H9 (cell line): Measurements from ENCODE around the gene RFX4. TPM values are rescaled to one million over a fixed set of nuclear protein-coding genes. Genes with fewer than 3 reads are reported as not detected.
A peak's percentile ranks its signal among the peaks of the same experiment; 100 is the strongest.

Source experiments
- DNase-seq: peaks from one replicate; pipeline ENCODE4 v3.0.0-alpha.2; 2017
- H2AFZ ChIP-seq: one replicate; pipeline ENCODE4 v1.6.1; 2013; ENCODE audit warnings: mild to moderate bottlenecking, low read length, control low read depth, moderate library complexity
- H2AK5ac ChIP-seq: 2 replicates; pipeline ENCODE4 v1.6.1; 2013; ENCODE audit warnings: low read length, control low read depth, mixed read lengths; ENCODE audit not compliant: insufficient read length
- H2BK120ac ChIP-seq: one replicate; pipeline ENCODE4 v1.6.1; 2013; ENCODE audit warnings: low read depth, mild to moderate bottlenecking, low read length, control low read depth, inconsistent platforms; ENCODE audit not compliant: poor library complexity, severe bottlenecking
- H2BK12ac ChIP-seq: 2 replicates; pipeline ENCODE4 v1.6.1; 2013; ENCODE audit warnings: low read length, control low read depth, mixed read lengths, low read depth; ENCODE audit not compliant: insufficient read length
- H2BK15ac ChIP-seq: 2 replicates; pipeline ENCODE4 v1.6.1; 2013; ENCODE audit warnings: low read depth, low read length, control low read depth
- H2BK20ac ChIP-seq: one replicate; pipeline ENCODE4 v1.6.1; 2013; ENCODE audit warnings: low read depth, mild to moderate bottlenecking, low read length, control low read depth, inconsistent platforms; ENCODE audit not compliant: poor library complexity, severe bottlenecking
- H2BK5ac ChIP-seq: 2 replicates; pipeline ENCODE4 v1.6.1; 2013; ENCODE audit warnings: low read length, control low read depth, mixed read lengths; ENCODE audit not compliant: insufficient read length
- H3K14ac ChIP-seq: 2 replicates; pipeline ENCODE4 v1.6.1; 2013; ENCODE audit warnings: low read length, control low read depth; ENCODE audit not compliant: insufficient read depth
- H3K18ac ChIP-seq: 2 replicates; pipeline ENCODE4 v1.6.1; 2013; ENCODE audit warnings: low read depth, mild to moderate bottlenecking, mixed read lengths, low read length, control low read depth; ENCODE audit not compliant: insufficient read length
- H3K23ac ChIP-seq: 2 replicates; pipeline ENCODE4 v1.6.1; 2013; ENCODE audit warnings: low read length, control low read depth, mixed read lengths, low read depth; ENCODE audit not compliant: insufficient read length
- H3K23me2 ChIP-seq: 2 replicates; pipeline ENCODE4 v1.6.1; 2013; ENCODE audit warnings: low read depth, mild to moderate bottlenecking, mixed read lengths, low read length, control low read depth; ENCODE audit not compliant: insufficient read length, poor library complexity, severe bottlenecking
- H3K27ac ChIP-seq: 2 replicates; pipeline ENCODE4 v1.5.1; 2013; ENCODE audit warnings: low read length, control low read depth, mixed read lengths, low read depth; ENCODE audit not compliant: insufficient read length
- H3K27me3 ChIP-seq: 2 replicates; pipeline ENCODE4 v1.6.1; 2013; ENCODE audit warnings: low read length, control low read depth, inconsistent platforms; ENCODE audit not compliant: insufficient read depth
- H3K4ac ChIP-seq: 2 replicates; pipeline ENCODE4 v1.6.1; 2013; ENCODE audit warnings: low read depth, mild to moderate bottlenecking, control low read depth, inconsistent platforms, low read length, moderate library complexity
- H3K4me1 ChIP-seq: 2 replicates; pipeline ENCODE4 v1.6.1; 2013; ENCODE audit warnings: low read length, control low read depth, inconsistent platforms; ENCODE audit not compliant: insufficient read depth
- H3K4me2 ChIP-seq: 2 replicates; pipeline ENCODE4 v1.6.1; 2013; ENCODE audit warnings: low read length, control low read depth, mixed read lengths; ENCODE audit not compliant: insufficient read length, insufficient read depth
- H3K56ac ChIP-seq: 2 replicates; pipeline ENCODE4 v1.6.1; 2013; ENCODE audit warnings: low read depth, mild to moderate bottlenecking, mixed read lengths, low read length, control low read depth; ENCODE audit not compliant: insufficient read length
- H3K79me1 ChIP-seq: 2 replicates; pipeline ENCODE4 v1.6.1; 2013; ENCODE audit warnings: low read depth, mild to moderate bottlenecking, moderate library complexity, low read length, control low read depth, inconsistent platforms; ENCODE audit not compliant: insufficient read depth, poor library complexity, severe bottlenecking
- H3K79me2 ChIP-seq: 2 replicates; pipeline ENCODE4 v1.6.1; 2013; ENCODE audit warnings: low read length, control low read depth, inconsistent platforms; ENCODE audit not compliant: insufficient read depth
- H3K9ac ChIP-seq: 2 replicates; pipeline ENCODE4 v1.6.1; 2013; ENCODE audit warnings: low read length, control low read depth, mixed read lengths; ENCODE audit not compliant: insufficient read length; ENCODE audit errors: extremely low read depth
- H3K9me3 ChIP-seq: one replicate; pipeline ENCODE4 v1.6.1; 2013; ENCODE audit warnings: low read depth, low read length, inconsistent platforms; ENCODE audit not compliant: control insufficient read depth
- H3T11ph ChIP-seq: one replicate; pipeline ENCODE4 v1.6.1; 2013; ENCODE audit warnings: mild to moderate bottlenecking, low read length, control low read depth, inconsistent platforms
- H4K20me1 ChIP-seq: one replicate; pipeline ENCODE4 v1.6.1; 2013; ENCODE audit not compliant: control insufficient read depth, insufficient read length, insufficient read depth
- H4K5ac ChIP-seq: 2 replicates; pipeline ENCODE4 v1.6.1; 2013; ENCODE audit warnings: low read depth, mild to moderate bottlenecking, mixed read lengths, low read length, control low read depth; ENCODE audit not compliant: insufficient read length
- H4K8ac ChIP-seq: replicated peaks from 2 replicates; pipeline ENCODE4 v1.6.1; 2013; ENCODE audit warnings: low read length, control low read depth, mixed read lengths, low read depth; ENCODE audit not compliant: insufficient read length
- H4K91ac ChIP-seq: 2 replicates; pipeline ENCODE4 v1.6.1; 2013; ENCODE audit warnings: low read depth, mild to moderate bottlenecking, moderate library complexity, mixed read lengths, low read length, control low read depth; ENCODE audit not compliant: insufficient read length
- H3K27ac Mint-ChIP-seq, 3 experiments: 2 replicates in 2 of 3; 3 replicates in 1 of 3; pipeline ENCODE4 v1.8.0; 2020 to 2021; ENCODE audit warnings: mixed read lengths in 3 of 3, mild to moderate bottlenecking in 1 of 3, moderate library complexity in 1 of 3
- H3K27me3 Mint-ChIP-seq: 2 replicates; pipeline ENCODE4 v1.8.0; 2021; ENCODE audit warnings: low read depth, mild to moderate bottlenecking, moderate library complexity, mixed read lengths
- H3K36me3 Mint-ChIP-seq, 3 experiments: 2 replicates in 2 of 3; 3 replicates in 1 of 3; pipeline ENCODE4 v1.8.0; 2020 to 2021; ENCODE audit warnings: low read depth in 3 of 3, mixed read lengths in 3 of 3; ENCODE audit not compliant: insufficient read depth in 1 of 3
- H3K4me1 Mint-ChIP-seq, 2 experiments: 2 replicates each; pipeline ENCODE4 v1.8.0; 2020; ENCODE audit warnings: mixed read lengths in 2 of 2
- H3K4me3 Mint-ChIP-seq, 2 experiments: 2 replicates in 1 of 2; 3 replicates in 1 of 2; pipeline ENCODE4 v1.8.0; 2020 to 2021; ENCODE audit warnings: mild to moderate bottlenecking in 2 of 2, mixed read lengths in 2 of 2, moderate library complexity in 1 of 2
- H3K9me3 Mint-ChIP-seq, 2 experiments: 2 replicates in 1 of 2; 3 replicates in 1 of 2; pipeline ENCODE4 v1.8.0; 2020; ENCODE audit warnings: mild to moderate bottlenecking in 2 of 2, mixed read lengths in 2 of 2, moderate library complexity in 1 of 2
- CTCF ChIP-seq: fragments of 200-600 bp; sonication (generic); conservative IDR thresholded peaks from 3 replicates; pipeline ENCODE4 v1.8.0; 2021; ENCODE audit warnings: antibody characterized with exemption, mild to moderate bottlenecking
- WGBS: extraction: QIAGEN DNeasy Blood & Tissue Kit; methylation state at CpG from one replicate; pipeline ENCODE4 v1.1.7; 2013; ENCODE audit warnings: missing lambda C conversion rate, low lambda C conversion rate, mixed read lengths; ENCODE audit not compliant: insufficient read length; ENCODE audit errors: extremely low coverage; 5-methylcytosine and 5-hydroxymethylcytosine counted together
- total RNA-seq: library from RNA; stranded (reverse); gene quantifications from 2 replicates; pipeline ENCODE4 v1.2.1, GENCODE V29; 2021

Gene RFX4
- total RNA-seq, 1 experiment from 2014 or later: 0.57 TPM

GRCh38 chr12:106601031-106601430 is 18.2 kb downstream of the RFX4 start:
- H3K27ac ChIP-seq: no peak overlapping the region
- H3K27me3 ChIP-seq: no peaks in the 10 kb centered on the region
- no peak overlapping the region for H3K4me2 ChIP-seq
- H2AK5ac ChIP-seq: no peak overlapping the region
- no peak overlapping the region for H2BK15ac ChIP-seq
- no peak overlapping the region for H2BK120ac ChIP-seq
- 0 out of 3 replicates have a peak, but pooled peaks have one; percentile 19 for TF ChIP-seq CTCF
- no peaks in the 10 kb centered on the region for H3K79me1 ChIP-seq
- H3K79me2 ChIP-seq: no peaks in the 10 kb centered on the region
- peak; percentile 84 for DNase-seq
- Mint-ChIP-seq H3K4me3 (no peak overlapping the region), H3K27me3 (peaks cover 57% of the 10 kb centered on the region), H3K9me3 (peaks cover 0 to 1% of the 10 kb centered on the region in 2 experiments; a peak in 2 of 5 replicates), H3K27ac (peak overlapping the region in 1 of 3 experiments; percentile 0; a peak in 1 of 7 replicates), H3K36me3 (no peaks in the 10 kb centered on the region), H3K4me1 (peaks cover 17 to 19% of the 10 kb centered on the region in 2 experiments)
- peaks cover 3% of the 10 kb centered on the region for H3K4me1 ChIP-seq
- H3K9ac ChIP-seq: no peak overlapping the region
- no peaks in the 10 kb centered on the region for H4K20me1 ChIP-seq
- no peak overlapping the region for H3T11ph ChIP-seq
- no peak overlapping the region for H2BK12ac ChIP-seq
- H2BK20ac ChIP-seq: no peak overlapping the region
- no peak overlapping the region for H4K5ac ChIP-seq
- H2AFZ ChIP-seq: no peak overlapping the region
- WGBS: no CpG with 5 or more reads among the region's 10 CpGs
- H3K18ac ChIP-seq: peak overlapping the region; percentile 47
- no peaks in the 10 kb centered on the region for H3K23me2 ChIP-seq
- H3K4ac ChIP-seq: no peak overlapping the region
- no peak overlapping the region for H3K23ac ChIP-seq
- no peak overlapping the region for H2BK5ac ChIP-seq
- H3K9me3 ChIP-seq: no peaks in the 10 kb centered on the region
- H4K91ac ChIP-seq: no peak overlapping the region
- no peak overlapping the region for H3K14ac ChIP-seq
- no peak overlapping the region for H3K56ac ChIP-seq
- H4K8ac ChIP-seq: no peak overlapping the region
